Lower leg skin (tissue), 4 donors: ENCODE measurements around the gene IGFL1. TPM values are rescaled to one million over a fixed set of nuclear protein-coding genes. Genes with fewer than 3 reads are reported as not detected.

ENCODE experiments used
- DNase-seq, 2 donors: peaks; one replicate each; pipeline ENCODE4 v3.0.0-alpha.2; 2019; ENCODE audit warnings: low spot score in 2 of 2
- H3K4me3 ChIP-seq: fragments of 200-600 bp; sonication (generic); 2 replicates; pipeline ENCODE4 v1.5.1; 2017; ENCODE audit warnings: mild to moderate bottlenecking, low read depth; ENCODE audit not compliant: poor library complexity, severe bottlenecking
- POLR2A ChIP-seq, 2 donors: fragments of 450-650 bp; IDR thresholded peaks; one replicate each; pipeline ENCODE4 v1.6.1; 2016 to 2017; ENCODE audit warnings: antibody characterized with exemption in 2 of 2, mild to moderate bottlenecking in 1 of 2, moderate library complexity in 1 of 2
- WGBS, 2 donors: methylation state at CpG; one replicate each; pipeline ENCODE4 v1.1.5; 2018; 5-methylcytosine and 5-hydroxymethylcytosine counted together
- intact Hi-C: fragments of 100-400 bp; cut with DNase I; formaldehyde crosslinking; loops from one replicate; pipeline ENCODE4 v1.15.0; 2023; ENCODE audit warnings: low total_unique reads
- total RNA-seq, 4 donors: library from RNA; depleted of rRNA; stranded (reverse); fragments of >200 nt; gene quantifications; one replicate each; pipeline ENCODE4 v1.1.0, GENCODE V29; 2016
- TF ChIP-seq, protein P1 (sequence below), 3 donors: fragments of 450-650 bp; IDR thresholded peaks; one replicate each; pipeline ENCODE4 v1.5.1; 2016; ENCODE audit warnings: antibody characterized with exemption in 3 of 3, mild to moderate bottlenecking in 3 of 3, moderate library complexity in 2 of 3

The IGFL1 gene
- total RNA-seq, 4 donors from 2014 or later, result 0.55 to 0.88 TPM; not detected in 2

DNA sequence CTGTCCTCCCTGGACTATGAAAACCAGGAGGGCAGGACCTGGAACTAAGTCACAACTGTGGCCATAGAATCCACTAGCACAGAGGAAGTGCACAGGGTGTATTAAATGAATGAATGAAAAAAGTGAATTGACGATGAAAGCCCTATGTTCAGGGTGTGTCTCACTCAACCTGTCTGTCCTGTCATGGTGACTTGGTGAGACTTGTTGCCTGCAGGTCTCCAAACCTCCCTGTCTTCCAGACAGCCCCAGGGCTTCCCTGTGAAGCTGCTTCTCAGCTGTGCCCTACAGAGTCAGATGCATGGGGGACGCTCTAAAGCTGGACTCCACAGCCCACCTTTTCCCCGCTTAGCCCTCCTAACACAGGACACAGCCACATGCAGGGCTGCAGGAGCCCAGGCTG, 4.8 kb upstream of the IGFL1 start:
- 40 to 41% methylated on average over 3 of the region's 3 CpGs for WGBS, 2 donors
- DNase-seq, result peak in 1 of 2 donors; percentile 67
- intact Hi-C loops, result no loop called here
- no peak overlapping the region for H3K4me3 ChIP-seq
- TF ChIP-seq POLR2A (IDR thresholded peaks at IDR 0.05), result no peak
- TF ChIP-seq, protein P1, sequence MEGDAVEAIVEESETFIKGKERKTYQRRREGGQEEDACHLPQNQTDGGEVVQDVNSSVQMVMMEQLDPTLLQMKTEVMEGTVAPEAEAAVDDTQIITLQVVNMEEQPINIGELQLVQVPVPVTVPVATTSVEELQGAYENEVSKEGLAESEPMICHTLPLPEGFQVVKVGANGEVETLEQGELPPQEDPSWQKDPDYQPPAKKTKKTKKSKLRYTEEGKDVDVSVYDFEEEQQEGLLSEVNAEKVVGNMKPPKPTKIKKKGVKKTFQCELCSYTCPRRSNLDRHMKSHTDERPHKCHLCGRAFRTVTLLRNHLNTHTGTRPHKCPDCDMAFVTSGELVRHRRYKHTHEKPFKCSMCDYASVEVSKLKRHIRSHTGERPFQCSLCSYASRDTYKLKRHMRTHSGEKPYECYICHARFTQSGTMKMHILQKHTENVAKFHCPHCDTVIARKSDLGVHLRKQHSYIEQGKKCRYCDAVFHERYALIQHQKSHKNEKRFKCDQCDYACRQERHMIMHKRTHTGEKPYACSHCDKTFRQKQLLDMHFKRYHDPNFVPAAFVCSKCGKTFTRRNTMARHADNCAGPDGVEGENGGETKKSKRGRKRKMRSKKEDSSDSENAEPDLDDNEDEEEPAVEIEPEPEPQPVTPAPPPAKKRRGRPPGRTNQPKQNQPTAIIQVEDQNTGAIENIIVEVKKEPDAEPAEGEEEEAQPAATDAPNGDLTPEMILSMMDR (IDR thresholded peaks at IDR 0.05), result no peak

DNA sequence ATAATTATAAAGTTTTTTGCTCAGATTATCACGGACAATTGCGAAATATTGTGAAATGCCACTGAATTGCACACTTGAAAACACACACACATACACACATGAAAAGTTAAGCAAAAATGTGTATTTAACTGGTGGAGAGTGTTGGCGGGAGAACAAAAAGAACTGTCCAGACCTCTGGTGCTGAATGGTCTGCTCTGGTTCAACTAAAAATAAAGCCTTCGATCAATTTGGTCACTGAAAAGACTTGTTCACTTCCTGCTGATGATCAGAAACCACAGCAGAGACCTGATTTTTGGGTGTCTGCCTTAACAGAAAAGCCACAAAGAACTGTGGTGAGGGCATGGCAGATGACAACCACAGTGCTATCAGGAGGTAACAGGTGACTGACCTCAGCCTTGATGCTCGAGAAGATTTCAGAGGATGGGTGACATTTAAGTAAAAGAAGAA, 4.0 kb upstream of the IGFL1 start:
- 21 to 31% methylated on average over 5 of the region's 5 CpGs for WGBS, 2 donors
- peak in 1 of 2 donors; percentile 15 for DNase-seq
- no peak for TF ChIP-seq POLR2A (IDR thresholded peaks at IDR 0.05)
- TF ChIP-seq, protein P1 (IDR thresholded peaks at IDR 0.05), result no peak

DNA sequence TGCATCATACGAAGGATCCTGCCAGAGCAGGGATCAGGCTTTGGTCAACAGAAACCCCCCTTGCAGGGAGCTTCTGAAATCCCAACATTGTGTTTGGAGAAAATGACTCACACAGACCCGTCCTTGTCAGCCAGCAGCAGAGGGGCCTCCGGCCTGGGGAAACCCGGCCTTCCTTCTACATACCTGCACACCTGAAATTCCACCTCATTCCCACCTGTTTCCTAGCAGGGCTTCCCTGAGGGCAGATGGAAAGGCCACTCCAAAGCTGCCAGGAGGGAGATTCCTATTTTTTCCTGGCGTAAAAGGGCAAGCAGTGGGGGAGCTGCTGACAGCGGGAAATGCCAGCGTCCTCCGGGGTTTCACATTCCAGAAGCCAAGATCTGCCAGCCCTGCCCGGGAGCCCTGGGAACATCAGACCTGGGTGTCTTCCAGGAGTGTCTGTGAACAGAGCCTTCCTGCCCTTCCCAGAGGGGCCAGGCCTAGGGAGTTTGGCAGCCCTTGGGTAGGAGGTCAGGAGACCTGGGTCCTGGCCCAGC, 3.0 kb upstream of the IGFL1 start:
- WGBS, 2 donors, result 35 to 43% methylated on average over 6 to 9 of the region's 9 CpGs
- TF ChIP-seq, protein P1 (IDR thresholded peaks at IDR 0.05), result no peak
- no peak for TF ChIP-seq POLR2A (IDR thresholded peaks at IDR 0.05)
- DNase-seq, result peak in 1 of 2 donors; percentile 84
- H3K4me3 ChIP-seq, result no peak overlapping the region
- intact Hi-C loops, result no loop called here

More for the DNA sequence above, 4.0 kb upstream of the IGFL1 start:
- intact Hi-C loops, result no loop called here
- H3K4me3 ChIP-seq, result no peak overlapping the region

DNA sequence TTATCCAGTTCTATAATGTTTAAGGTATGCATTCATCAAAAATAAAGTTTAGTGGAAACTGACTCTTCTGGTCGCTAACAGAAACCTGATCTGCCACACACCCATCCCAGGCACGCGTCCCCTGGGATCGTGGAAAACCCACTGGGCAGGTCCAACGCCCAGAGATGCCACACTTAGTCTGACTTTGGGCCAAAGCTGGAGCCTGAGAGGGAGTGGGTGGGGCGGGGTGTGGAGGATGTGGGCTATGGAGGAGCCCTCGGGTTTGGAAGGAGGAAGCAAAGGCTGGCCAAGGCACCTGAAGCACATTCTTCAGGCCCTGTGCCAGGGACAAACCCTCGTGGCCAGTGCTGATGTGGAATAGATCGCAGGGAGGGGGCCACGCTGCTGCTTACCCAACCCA, 2.5 kb downstream of the IGFL1 start:
- peak in 1 of 2 donors; percentile 79 for DNase-seq
- no peak for TF ChIP-seq POLR2A (IDR thresholded peaks at IDR 0.05)
- TF ChIP-seq, protein P1 (IDR thresholded peaks at IDR 0.05), result no peak
- intact Hi-C loops, result no loop called here
- no peak overlapping the region for H3K4me3 ChIP-seq
- WGBS, 2 donors, result 30 to 43% methylated on average over 10 of the region's 10 CpGs

DNA sequence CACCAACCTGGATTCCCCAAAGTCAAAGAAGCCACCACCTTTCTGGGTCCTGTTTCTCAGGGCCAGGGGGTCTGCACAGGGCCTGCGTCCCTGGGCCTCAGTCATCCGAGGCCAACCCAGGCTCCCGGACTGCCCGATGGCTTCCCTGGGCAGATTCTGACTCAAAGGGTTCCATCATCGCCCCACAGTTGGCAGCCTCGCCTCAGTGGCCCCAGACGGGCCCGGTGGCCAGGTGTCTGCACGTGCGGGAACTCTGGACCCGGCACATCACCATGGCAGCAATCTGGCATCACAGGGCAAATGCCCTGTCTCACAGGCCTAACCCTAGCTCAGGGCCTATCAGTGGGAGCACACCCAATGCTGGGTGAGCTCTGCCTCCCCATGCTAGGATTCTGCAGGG, 2.9 kb downstream of the IGFL1 start:
- intact Hi-C loops, result no loop called here

More for the DNA sequence above, 2.9 kb downstream of the IGFL1 start:
- peak in 1 of 2 donors; percentile 42 for DNase-seq
- H3K4me3 ChIP-seq, result no peak overlapping the region
- WGBS, 2 donors, result 60 to 65% methylated on average over 7 to 11 of the region's 11 CpGs
- no peak for TF ChIP-seq POLR2A (IDR thresholded peaks at IDR 0.05)
- TF ChIP-seq, protein P1 (IDR thresholded peaks at IDR 0.05), result no peak
